Immature natural killer cell (primary cell): ENCODE data around the gene CRTC1. TPM values are rescaled to one million over a fixed set of nuclear protein-coding genes. Genes with fewer than 3 reads are reported as not detected.

Experiments used
- DNase-seq, 3 donors: peaks; one replicate each; pipeline ENCODE4 v3.0.0; 2022; ENCODE audit warnings: mixed read lengths in 1 of 3
- H3K27ac Mint-ChIP-seq, 6 donors: one replicate each; pipeline ENCODE4 v1.8.0; 2020; ENCODE audit warnings: mixed read lengths in 6 of 6, mild to moderate bottlenecking in 5 of 6, inconsistent platforms in 4 of 6, moderate library complexity in 3 of 6
- H3K27me3 Mint-ChIP-seq, 3 donors: one replicate each; pipeline ENCODE4 v1.8.0; 2020 to 2021; ENCODE audit warnings: low read depth in 3 of 3, mild to moderate bottlenecking in 3 of 3, mixed read lengths in 3 of 3, moderate library complexity in 3 of 3, inconsistent platforms in 1 of 3
- H3K36me3 Mint-ChIP-seq, 3 donors: one replicate each; pipeline ENCODE4 v1.8.0; 2020; ENCODE audit warnings: mixed read lengths in 3 of 3, inconsistent platforms in 2 of 3, mild to moderate bottlenecking in 2 of 3
- H3K4me1 Mint-ChIP-seq, 2 donors: one replicate each; pipeline ENCODE4 v1.8.0; 2020; ENCODE audit warnings: inconsistent platforms in 2 of 2, mild to moderate bottlenecking in 2 of 2, mixed read lengths in 2 of 2, moderate library complexity in 1 of 2
- H3K4me3 Mint-ChIP-seq, 5 donors: one replicate each; pipeline ENCODE4 v1.8.0; 2020; ENCODE audit warnings: mild to moderate bottlenecking in 5 of 5, mixed read lengths in 5 of 5, inconsistent platforms in 3 of 5, moderate library complexity in 3 of 5
- H3K9me3 Mint-ChIP-seq, 6 donors: one replicate each; pipeline ENCODE4 v1.8.0; 2020; ENCODE audit warnings: mild to moderate bottlenecking in 6 of 6, mixed read lengths in 6 of 6, inconsistent platforms in 4 of 6, moderate library complexity in 3 of 6
- polyA plus RNA-seq, 3 donors: library from polyadenylated mRNA; unstranded; fragments of 300-500 nt; fragmentation: Illumina TruSeq; gene quantifications; one replicate each; pipeline ENCODE4 v1.2.3, GENCODE V29; 2021

Gene CRTC1
- polyA plus RNA-seq, 3 donors from 2014 or later: 0.50 to 1.1 (median 0.85) TPM

DNA sequence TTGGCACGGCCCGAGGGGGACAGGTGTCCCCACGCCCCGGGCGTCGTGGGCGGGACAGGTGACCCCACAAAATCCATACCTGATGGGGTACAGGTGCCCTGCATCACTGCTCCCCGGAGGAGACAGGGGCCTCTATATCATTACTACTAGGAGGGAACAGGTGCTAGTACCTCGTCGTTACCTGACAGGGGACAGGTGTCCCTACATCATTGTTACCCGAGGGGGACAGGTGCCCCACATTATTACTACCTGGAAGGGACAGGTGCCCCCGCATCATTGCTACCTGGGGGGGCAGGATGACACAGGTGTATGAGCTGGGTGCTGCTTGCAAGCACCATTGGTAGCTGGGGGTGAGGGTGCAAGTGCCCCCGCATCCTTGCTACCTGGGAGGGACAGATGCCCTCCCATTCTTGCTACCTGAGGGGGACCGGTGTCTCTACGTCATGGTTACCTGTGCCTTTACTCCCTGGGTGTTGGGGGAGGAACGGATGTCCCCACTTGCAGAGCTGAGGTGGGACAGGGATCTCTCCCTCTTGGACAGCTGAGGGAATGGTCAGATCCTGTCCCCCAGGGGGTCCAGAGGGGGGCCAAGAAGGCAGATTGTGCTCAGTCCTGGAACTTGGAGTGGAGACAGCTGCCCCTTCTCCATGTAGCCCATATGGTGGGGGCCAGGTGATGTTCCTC lies 620 bp downstream of the CRTC1 start:
- peak overlapping the region; percentile 53 to 74 (median 71) for H3K4me3 Mint-ChIP-seq
- DNase-seq: no peak
- peaks cover 6 to 8% (median 8%) of the 10 kb centered on the region in 3 donors for H3K27me3 Mint-ChIP-seq
- peak overlapping the region in 2 of 6 donors; percentile 26 to 30 for H3K27ac Mint-ChIP-seq
- H3K4me1 Mint-ChIP-seq: peaks cover 13 to 19% of the 10 kb centered on the region in 2 donors
- H3K9me3 Mint-ChIP-seq: no peaks in the 10 kb centered on the region
- no peaks in the 10 kb centered on the region for H3K36me3 Mint-ChIP-seq

DNA sequence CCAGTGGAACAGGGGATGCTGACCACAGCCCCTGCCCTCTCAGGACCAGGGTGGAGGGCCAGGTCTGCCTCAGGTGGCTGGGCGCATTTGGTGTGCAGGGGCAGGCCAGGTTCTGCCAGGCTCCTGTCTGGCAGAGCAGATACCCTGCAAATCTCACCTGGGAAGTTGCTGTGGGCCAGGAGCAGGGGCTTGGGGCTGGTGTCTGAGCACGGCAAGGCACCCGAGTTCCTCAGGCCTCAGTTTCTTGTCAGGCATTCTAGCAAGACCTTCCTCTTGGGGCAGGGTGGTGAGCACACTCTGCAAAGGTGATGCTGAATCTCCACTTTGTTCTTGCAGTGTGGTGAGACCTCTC lies 1.1 kb downstream of the CRTC1 start:
- H3K4me1 Mint-ChIP-seq: peaks cover 13 to 20% of the 10 kb centered on the region in 2 donors

DNA sequence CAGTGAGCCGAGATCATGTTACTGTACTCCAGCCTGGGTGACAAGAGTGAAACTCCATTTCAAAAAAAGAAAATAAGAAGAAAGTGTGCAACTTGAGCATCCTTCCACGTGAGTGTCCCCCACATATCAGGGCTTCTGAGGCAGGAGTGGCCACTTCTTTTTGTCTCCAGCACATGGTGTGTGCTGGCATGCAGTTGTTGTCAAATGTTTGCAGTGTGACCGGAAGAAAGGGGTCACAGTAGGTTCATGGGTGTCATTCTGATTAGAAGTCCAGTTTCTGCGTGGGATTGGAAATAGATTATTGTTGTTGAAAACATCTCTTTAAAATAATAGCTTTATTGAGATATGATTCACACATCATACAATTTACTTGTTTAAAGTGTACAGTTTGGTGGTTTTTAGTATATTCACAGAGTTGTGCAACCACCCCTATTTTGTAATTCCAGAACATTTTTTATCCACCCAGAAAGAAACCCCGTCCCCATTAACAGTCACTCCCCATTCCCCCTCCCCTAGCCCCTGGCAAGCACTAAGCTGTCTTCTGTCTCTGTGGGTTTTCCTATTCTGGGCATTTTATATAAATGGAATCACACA lies 2.2 kb downstream of the CRTC1 start:
- Mint-ChIP-seq H3K36me3 (no peaks in the 10 kb centered on the region), H3K4me3 (peak overlapping the region in 4 of 5 donors; percentile 38 to 74 (median 56)), H3K9me3 (no peaks in the 10 kb centered on the region), H3K4me1 (peaks cover 13 to 22% of the 10 kb centered on the region in 2 donors), H3K27ac (peak overlapping the region in 1 of 6 donors; percentile 37), H3K27me3 (peaks cover 6 to 8% (median 8%) of the 10 kb centered on the region in 3 donors)
- no peak for DNase-seq

More for the DNA sequence above, 1.1 kb downstream of the CRTC1 start:
- peak overlapping the region; percentile 38 to 74 (median 68) for H3K4me3 Mint-ChIP-seq
- no peaks in the 10 kb centered on the region for H3K9me3 Mint-ChIP-seq
- H3K36me3 Mint-ChIP-seq: no peaks in the 10 kb centered on the region
- DNase-seq: no peak
- H3K27ac Mint-ChIP-seq: peak overlapping the region in 3 of 6 donors; percentile 27 to 49 (median 46)
- H3K27me3 Mint-ChIP-seq: peaks cover 6 to 8% (median 8%) of the 10 kb centered on the region in 3 donors

DNA sequence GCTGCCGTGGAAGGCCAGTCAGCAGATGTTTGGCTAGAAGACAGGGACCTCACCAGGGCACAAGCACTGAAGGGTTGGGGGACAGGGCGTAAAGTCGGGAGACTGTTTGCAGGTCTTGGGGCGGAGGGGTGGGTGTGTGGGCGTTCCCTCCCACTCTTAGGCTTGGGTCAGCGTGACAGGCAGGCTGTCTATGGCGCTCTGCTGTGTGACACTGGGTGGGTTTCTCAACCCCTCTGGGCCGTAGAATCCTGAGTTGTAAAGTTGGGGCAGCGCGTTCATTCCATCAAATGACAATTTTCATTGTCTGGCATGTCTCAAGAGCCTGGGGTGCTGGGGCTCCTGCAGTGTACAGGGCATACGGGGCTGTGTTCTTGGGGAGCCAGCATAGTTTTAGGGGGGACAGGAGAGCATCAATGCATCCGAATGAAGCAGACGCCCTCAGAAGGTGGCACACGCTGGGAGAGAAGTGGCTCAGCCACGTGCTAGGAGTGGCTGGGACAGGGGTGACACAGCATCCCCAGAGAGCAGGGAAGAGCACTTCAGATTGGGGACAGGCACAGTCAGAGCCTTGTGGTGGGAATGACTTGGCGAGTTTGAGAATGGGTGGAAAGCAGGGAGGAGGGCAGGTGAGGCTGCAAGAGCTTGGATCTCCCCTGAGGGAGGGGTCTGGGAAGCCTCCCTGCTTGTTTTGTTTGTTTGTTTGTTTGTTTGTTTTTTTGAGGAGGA lies 4.4 kb downstream of the CRTC1 start:
- H3K27me3 Mint-ChIP-seq: peaks cover 2 to 5% (median 5%) of the 10 kb centered on the region in 3 donors
- no peak for DNase-seq
- no peak overlapping the region for H3K4me3 Mint-ChIP-seq
- no peaks in the 10 kb centered on the region for H3K9me3 Mint-ChIP-seq
- H3K27ac Mint-ChIP-seq: no peak overlapping the region
- no peaks in the 10 kb centered on the region for H3K36me3 Mint-ChIP-seq
- H3K4me1 Mint-ChIP-seq: peaks cover 11 to 20% of the 10 kb centered on the region in 2 donors

DNA sequence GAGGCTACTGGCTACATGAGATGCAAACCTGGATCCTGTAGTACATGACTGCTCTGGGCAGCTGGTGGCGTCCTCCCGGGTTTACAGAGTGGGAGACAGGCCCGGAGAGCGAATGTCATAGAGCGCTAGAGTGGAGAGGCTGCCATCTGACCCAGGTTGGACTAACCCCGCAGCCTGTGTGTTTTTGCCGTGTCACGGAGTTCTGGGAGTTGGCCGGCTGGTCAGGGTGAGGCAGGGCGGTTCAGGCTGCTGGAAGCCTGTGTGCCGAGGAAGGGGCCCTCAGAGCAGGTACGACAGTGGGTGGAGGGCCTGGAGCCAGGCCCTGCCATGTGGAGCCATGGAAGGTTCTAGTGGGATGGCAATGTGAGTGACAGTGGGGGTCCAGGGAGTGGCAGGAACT lies 12.5 kb downstream of the CRTC1 start:
- peaks cover 22 to 32% of the 10 kb centered on the region in 2 donors for H3K4me1 Mint-ChIP-seq
- no peaks in the 10 kb centered on the region for H3K36me3 Mint-ChIP-seq
- H3K27ac Mint-ChIP-seq: peak overlapping the region in 1 of 6 donors; percentile 34
- H3K4me3 Mint-ChIP-seq: no peak overlapping the region
- H3K9me3 Mint-ChIP-seq: no peaks in the 10 kb centered on the region
- H3K27me3 Mint-ChIP-seq: peaks cover 2% of the 10 kb centered on the region in 3 donors
- DNase-seq: no peak

DNA sequence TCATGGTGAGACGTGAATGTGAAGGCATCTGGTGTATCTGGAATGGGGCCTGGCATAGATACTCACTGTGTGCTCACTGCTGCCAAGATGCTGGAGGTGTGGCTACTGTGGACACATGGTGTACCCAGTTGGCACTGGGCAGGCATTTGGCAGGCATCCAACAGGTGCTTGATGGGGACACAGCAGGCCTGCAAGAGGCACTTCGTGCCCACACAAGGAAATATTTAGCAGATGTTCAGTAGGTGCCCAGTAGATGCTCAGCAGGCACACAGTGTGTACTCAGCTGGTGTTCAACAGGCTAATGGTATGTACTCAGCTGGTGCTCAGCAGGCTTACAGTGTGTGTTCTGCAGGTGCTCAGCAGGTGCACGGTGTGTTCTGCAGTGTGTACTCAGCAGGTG lies 14.2 kb downstream of the CRTC1 start:
- H3K4me1 Mint-ChIP-seq: peaks cover 29 to 38% of the 10 kb centered on the region in 2 donors
- peak overlapping the region in 1 of 6 donors; percentile 7 for H3K27ac Mint-ChIP-seq
- H3K36me3 Mint-ChIP-seq: no peaks in the 10 kb centered on the region
- DNase-seq: no peak
- peaks cover 2% of the 10 kb centered on the region in 3 donors for H3K27me3 Mint-ChIP-seq
- H3K9me3 Mint-ChIP-seq: no peaks in the 10 kb centered on the region
- H3K4me3 Mint-ChIP-seq: no peak overlapping the region

DNA sequence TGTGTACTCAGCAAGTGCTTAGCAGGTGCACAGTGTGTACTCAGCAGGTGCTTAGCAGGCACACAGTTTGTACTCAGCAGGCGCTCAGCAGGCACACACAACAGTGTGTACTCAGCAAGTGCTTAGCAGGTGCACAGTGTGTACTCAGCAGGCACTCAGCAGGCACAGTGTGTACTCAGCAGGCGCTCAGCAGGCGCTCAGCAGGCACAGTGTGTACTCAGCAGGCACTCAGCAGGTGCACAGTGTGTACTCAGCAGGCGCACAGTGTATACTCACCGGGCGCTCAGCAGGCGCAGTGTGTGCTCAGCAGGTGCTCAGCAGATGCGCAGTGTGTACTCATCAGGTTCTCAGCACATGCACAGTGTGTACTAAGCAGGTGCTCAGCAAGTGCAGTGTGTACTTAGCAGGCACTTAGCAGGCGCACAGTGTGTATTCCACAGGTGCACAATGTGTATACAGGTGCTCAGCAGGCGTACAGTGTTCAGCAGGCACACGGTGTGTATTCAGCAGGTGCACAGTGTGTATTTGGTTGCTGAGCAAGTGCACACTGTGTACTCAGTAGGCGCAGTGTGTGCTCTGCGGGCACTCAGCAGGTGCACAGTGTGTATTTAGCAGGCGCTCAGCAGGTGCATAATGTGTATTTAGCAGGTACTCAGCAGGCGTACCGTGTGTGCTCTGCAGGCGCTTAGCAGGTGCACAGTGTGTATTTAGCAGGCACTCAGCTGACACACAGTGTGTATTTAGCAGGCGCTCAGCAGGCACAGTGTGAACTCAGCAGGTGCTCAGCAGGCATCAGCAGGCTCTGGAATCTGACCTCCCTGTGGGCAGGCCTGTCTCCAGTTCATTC lies 15.1 kb downstream of the CRTC1 start:
- no peak overlapping the region for H3K27ac Mint-ChIP-seq
- H3K4me3 Mint-ChIP-seq: no peak overlapping the region
- H3K9me3 Mint-ChIP-seq: no peaks in the 10 kb centered on the region
- peaks cover 29 to 38% of the 10 kb centered on the region in 2 donors for H3K4me1 Mint-ChIP-seq
- H3K36me3 Mint-ChIP-seq: no peaks in the 10 kb centered on the region
- DNase-seq: no peak
- peaks cover 2% of the 10 kb centered on the region in 3 donors for H3K27me3 Mint-ChIP-seq

DNA sequence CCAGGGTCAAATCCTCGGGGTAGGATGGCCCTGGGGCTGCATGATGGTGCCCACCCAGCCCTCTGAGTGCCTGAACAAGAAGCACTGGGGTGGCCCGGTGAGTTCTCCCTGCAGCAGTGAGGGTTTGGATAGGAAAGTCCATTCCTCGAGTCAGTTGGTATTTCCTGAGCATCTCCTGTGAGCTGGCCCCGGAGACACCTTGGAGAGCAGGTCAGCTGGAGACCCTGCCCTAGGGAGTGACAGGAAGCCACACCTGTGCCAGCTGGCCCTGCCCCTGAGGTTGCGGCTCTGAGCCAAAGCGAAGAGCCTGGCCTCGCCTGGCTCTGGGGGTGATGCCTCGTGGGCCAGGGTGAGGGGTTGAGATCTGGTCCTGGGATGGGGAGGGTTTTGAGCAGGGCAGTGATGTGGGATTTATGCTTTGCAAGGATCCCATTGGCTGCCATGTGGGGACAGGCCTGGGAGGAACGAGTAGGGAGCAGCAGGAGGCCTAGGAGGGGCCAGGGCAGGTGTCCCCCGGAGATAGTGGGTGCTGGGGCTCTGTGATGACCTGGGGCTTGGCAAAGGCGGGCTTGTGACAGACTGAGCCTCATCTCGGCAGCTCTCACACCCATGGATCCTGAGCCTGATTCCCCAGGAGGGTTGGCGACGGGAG lies 16.0 kb downstream of the CRTC1 start:
- no peak for DNase-seq
- H3K27me3 Mint-ChIP-seq: peaks cover 2% of the 10 kb centered on the region in 3 donors
- no peaks in the 10 kb centered on the region for H3K36me3 Mint-ChIP-seq
- peak overlapping the region in 3 of 6 donors; percentile 23 to 78 (median 72) for H3K27ac Mint-ChIP-seq
- peaks cover 28 to 34% of the 10 kb centered on the region in 2 donors for H3K4me1 Mint-ChIP-seq
- H3K9me3 Mint-ChIP-seq: no peaks in the 10 kb centered on the region
- H3K4me3 Mint-ChIP-seq: peak overlapping the region; percentile 23 to 89 (median 42)

DNA sequence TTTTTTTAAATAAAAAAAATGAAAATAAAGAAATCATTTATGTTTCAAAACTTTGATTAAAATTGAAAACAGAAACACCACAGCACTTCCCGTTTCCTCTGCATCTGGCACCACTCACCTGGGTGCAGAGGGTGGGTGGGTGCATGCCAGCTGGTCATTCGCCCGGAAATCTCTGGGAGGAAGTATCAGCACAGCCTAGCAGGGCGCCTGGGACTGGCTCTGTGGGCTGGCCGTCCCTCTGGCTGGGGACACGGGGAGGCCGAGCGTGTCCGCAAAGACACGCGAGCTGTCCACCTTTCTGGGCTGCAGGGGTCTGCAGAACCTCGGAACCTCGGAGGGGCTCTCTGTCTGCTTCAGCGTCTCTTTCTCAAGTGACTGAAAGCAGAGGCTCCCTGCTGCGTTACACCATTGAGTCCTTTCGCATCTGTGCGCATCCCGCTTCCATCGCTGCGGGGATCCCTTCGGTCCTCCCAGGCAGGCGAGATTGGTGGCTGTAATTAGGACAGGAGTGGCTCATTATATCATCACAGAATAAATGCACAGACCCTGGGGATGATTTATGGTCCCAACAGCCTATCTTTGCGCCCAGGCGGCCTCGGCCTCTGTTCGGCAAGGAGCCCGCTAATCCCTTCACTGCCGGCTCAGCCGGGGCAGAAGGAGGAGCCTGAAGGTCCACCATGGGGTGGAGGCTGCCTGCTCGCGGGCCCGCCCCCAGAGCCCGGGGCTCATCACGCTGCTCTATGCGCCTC lies 17.2 kb downstream of the CRTC1 start:
- Mint-ChIP-seq H3K9me3 (no peaks in the 10 kb centered on the region), H3K4me3 (peak overlapping the region; percentile 80 to 90 (median 89)), H3K27me3 (peaks cover 0 to 2% (median 2%) of the 10 kb centered on the region in 3 donors), H3K27ac (peak overlapping the region; percentile 60 to 87 (median 82)), H3K4me1 (peaks cover 26 to 28% of the 10 kb centered on the region in 2 donors), H3K36me3 (no peaks in the 10 kb centered on the region)
- peak; percentile 53 to 65 (median 55) for DNase-seq

DNA sequence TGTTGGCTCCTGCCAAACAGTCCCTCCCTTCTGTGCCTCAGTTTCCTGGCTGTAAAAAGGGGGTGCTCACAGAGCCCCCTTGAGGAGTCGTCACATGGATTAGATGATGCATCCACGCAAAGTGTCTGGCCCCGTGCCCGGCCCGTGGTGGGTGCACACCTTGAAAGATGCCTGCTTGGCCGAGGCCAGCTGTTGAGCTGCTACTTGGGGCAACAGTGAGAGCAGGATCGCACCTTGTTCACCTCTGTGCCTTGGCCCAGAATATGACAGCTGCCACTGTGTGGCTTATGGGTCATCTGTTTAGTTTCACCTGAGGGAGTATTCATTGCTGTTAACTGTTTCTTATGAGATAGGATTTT lies 17.7 kb downstream of the CRTC1 start:
- DNase-seq: no peak
- Mint-ChIP-seq H3K36me3 (no peaks in the 10 kb centered on the region), H3K4me1 (peaks cover 26 to 28% of the 10 kb centered on the region in 2 donors), H3K27me3 (peaks cover 0 to 2% (median 2%) of the 10 kb centered on the region in 3 donors), H3K4me3 (peak overlapping the region; percentile 80 to 90 (median 89)), H3K9me3 (no peaks in the 10 kb centered on the region), H3K27ac (peak overlapping the region; percentile 60 to 87 (median 82))

DNA sequence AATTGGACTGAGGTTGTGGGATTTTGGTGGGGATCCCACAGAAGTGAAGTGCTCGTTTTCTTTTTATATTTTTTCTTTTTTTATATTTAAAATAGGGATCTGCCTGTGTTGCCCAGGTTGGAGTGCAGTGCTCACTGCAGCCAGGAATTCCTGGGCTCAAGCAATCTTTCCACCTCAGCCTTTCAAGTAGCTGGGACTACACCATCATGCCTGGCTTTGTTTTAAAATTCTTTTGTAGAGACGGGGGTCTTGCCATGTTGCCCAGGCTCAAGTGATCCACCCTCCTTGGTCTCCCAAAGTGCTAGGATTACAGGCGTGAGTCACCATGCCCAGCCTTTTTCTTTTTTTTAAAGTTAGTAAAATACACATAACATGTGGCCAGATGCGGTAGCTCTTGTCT lies 20.6 kb downstream of the CRTC1 start:
- no peak for DNase-seq
- Mint-ChIP-seq H3K27ac (no peak overlapping the region), H3K4me1 (peaks cover 30 to 32% of the 10 kb centered on the region in 2 donors), H3K4me3 (no peak overlapping the region), H3K9me3 (no peaks in the 10 kb centered on the region), H3K27me3 (peaks cover 0 to 2% (median 0%) of the 10 kb centered on the region in 3 donors), H3K36me3 (no peaks in the 10 kb centered on the region)

DNA sequence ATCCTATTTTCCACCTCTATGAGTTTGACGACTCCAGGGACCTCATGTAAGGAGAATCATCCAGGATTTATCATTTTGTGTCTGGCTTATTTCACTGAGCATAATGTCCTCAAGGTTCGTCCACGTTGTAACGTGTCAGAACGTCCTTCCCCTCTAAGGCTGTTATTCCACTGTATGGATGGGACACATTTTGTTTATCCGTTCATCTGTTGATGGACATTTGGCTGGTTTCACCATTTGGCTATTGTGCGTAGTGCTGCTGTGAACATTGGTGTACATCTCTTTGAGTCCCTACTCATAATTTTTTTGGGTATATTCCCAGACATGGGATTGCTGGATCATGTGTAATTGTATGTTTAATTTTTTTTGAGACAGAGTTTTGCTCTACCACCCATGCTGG lies 21.5 kb downstream of the CRTC1 start:
- Mint-ChIP-seq H3K27ac (no peak overlapping the region), H3K4me1 (peaks cover 22 to 24% of the 10 kb centered on the region in 2 donors), H3K36me3 (no peaks in the 10 kb centered on the region), H3K27me3 (peaks cover 0 to 2% (median 0%) of the 10 kb centered on the region in 3 donors), H3K9me3 (no peaks in the 10 kb centered on the region), H3K4me3 (no peak overlapping the region)
- DNase-seq: no peak
